Esophagus squamous epithelium (tissue), 5 donors: ENCODE data around the gene PSMD5. TPM values are rescaled to one million over a fixed set of nuclear protein-coding genes. Genes with fewer than 3 reads are reported as not detected.

ENCODE experiments used
- DNase-seq: peaks from one replicate; lab custom pipeline; 2025; lab: John Stamatoyannopoulos, UW
- H3K27ac ChIP-seq, 4 donors: fragments of 200-600 bp; sonication (generic); one replicate each; pipeline ENCODE4 v1.5.1; 2016 to 2019; ENCODE audit warnings: mild to moderate bottlenecking in 1 of 4
- H3K27me3 ChIP-seq, 4 donors: fragments of 200-600 bp; sonication (generic); 1 replicate in 3 of 4; 2 replicates in 1 of 4; pipeline versions ENCODE4 v1.5.1 to v1.6.0; 2017 to 2021; ENCODE audit warnings: antibody characterized with exemption in 1 of 4
- H3K36me3 ChIP-seq, 3 donors: fragments of 200-600 bp; sonication (generic); one replicate each; pipeline ENCODE4 v1.5.1; 2016 to 2019
- H3K4me1 ChIP-seq, 3 donors: fragments of 200-600 bp; sonication (generic); one replicate each; pipeline ENCODE4 v1.5.1; 2017 to 2019
- H3K4me3 ChIP-seq, 4 donors: fragments of 200-600 bp; sonication (generic); 1 replicate in 3 of 4; 2 replicates in 1 of 4; pipeline ENCODE4 v1.5.1; 2016 to 2019; ENCODE audit warnings: mild to moderate bottlenecking in 2 of 4, moderate library complexity in 1 of 4
- H3K9me3 ChIP-seq, 3 donors: fragments of 200-600 bp; sonication (generic); one replicate each; pipeline ENCODE4 v1.5.1; 2016 to 2019
- POLR2A ChIP-seq, 4 donors: fragments of 450-650 bp; IDR thresholded peaks; one replicate each; pipeline ENCODE4 v1.6.1; 2017; ENCODE audit warnings: antibody characterized with exemption in 4 of 4, mild to moderate bottlenecking in 4 of 4, moderate library complexity in 3 of 4
- WGBS, 2 donors: methylation state at CpG; one replicate each; pipeline ENCODE4 v1.1.5; 2018; 5-methylcytosine and 5-hydroxymethylcytosine counted together
- intact Hi-C: fragments of 100-400 bp; cut with DNase I; formaldehyde crosslinking; loops from one replicate; pipeline ENCODE4 v1.15.0; 2022
- total RNA-seq, 4 donors: library from RNA; depleted of rRNA; stranded (reverse); fragments of >200 nt; gene quantifications; one replicate each; pipeline ENCODE4 v1.1.0, GENCODE V29; 2016
- TF ChIP-seq, protein P1 (sequence below), 6 experiments: fragments of 450-650 bp in 4 of 6; fragments of 200-600 bp in 2 of 6; sonication (generic) in 2 of 6; IDR thresholded peaks; one replicate each; pipeline ENCODE4 v1.5.1; 2016 to 2019; ENCODE audit warnings: antibody characterized with exemption in 6 of 6, mild to moderate bottlenecking in 4 of 6, moderate library complexity in 4 of 6
- donor health status: DM: yes; HTN: yes; CAD: no.

The PSMD5 gene
- total RNA-seq, 4 donors from 2014 or later = 21.4 to 35.3 (median 33.3) TPM

DNA sequence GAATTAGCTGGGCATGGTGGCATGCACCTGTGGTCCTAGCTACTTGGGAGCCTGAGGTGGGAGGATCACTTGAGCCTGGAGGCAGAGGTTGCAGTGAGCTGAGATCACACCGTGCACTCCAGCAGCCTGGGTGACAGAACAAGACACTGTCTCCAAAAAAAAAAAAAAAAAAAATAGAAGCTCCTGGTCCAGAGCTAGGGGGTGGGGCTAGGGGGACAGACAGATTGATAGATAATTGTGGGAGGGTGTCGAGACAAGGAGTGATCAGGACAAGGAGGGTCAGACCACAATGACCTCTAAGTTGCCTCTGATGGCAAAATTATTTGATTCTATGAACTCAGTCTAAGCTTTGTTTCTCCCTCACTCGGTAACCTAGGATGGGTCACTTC is 40.9 kb upstream of the PSMD5 start:
- peaks cover 1 to 9% (median 5%) of the 10 kb centered on the region in 3 donors for H3K4me1 ChIP-seq
- H3K36me3 ChIP-seq = no peaks in the 10 kb centered on the region
- H3K4me3 ChIP-seq = no peak overlapping the region
- H3K9me3 ChIP-seq = no peaks in the 10 kb centered on the region
- no peaks in the 10 kb centered on the region for H3K27me3 ChIP-seq
- 55 to 72% methylated on average over 3 of the region's 3 CpGs for WGBS, 2 donors
- intact Hi-C loops = no loop called here
- TF ChIP-seq POLR2A (IDR thresholded peaks at IDR 0.05) = no peak
- TF ChIP-seq, protein P1, sequence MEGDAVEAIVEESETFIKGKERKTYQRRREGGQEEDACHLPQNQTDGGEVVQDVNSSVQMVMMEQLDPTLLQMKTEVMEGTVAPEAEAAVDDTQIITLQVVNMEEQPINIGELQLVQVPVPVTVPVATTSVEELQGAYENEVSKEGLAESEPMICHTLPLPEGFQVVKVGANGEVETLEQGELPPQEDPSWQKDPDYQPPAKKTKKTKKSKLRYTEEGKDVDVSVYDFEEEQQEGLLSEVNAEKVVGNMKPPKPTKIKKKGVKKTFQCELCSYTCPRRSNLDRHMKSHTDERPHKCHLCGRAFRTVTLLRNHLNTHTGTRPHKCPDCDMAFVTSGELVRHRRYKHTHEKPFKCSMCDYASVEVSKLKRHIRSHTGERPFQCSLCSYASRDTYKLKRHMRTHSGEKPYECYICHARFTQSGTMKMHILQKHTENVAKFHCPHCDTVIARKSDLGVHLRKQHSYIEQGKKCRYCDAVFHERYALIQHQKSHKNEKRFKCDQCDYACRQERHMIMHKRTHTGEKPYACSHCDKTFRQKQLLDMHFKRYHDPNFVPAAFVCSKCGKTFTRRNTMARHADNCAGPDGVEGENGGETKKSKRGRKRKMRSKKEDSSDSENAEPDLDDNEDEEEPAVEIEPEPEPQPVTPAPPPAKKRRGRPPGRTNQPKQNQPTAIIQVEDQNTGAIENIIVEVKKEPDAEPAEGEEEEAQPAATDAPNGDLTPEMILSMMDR (IDR thresholded peaks at IDR 0.05) = no peak
- no peak for DNase-seq
- H3K27ac ChIP-seq = no peak overlapping the region

DNA sequence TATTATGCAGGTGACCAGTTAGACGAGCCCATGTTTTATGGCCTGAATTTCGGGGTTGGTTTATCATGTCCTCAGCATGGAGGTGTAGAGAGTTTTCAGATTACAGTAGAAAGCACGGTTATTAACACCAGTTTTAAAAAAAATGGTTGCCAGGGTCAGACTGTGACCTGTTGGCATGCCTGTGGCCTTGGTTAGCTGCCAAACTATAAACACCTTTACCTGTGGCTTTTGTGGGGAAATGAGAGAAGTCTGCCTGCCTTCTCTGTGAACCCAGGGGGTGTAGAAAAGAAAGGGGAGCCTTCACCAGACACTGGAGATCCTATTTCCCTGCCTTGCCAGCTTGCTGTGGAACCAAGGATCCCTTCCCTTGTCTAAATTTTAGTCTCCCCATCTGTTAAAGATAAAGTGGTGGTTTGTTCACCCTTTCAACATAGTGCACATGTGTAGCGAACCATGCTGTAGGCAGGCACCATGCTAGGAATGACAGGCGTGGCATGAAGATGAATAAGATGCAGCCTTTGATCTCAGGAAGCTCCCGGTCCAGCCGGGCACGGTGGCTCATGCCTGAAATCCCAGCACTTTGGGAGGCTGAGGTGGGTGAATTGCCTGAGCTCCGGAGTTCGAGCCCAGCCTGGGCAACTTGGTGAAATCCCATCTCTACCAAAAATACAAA is 40.3 kb upstream of the PSMD5 start:
- TF ChIP-seq, protein P1 (IDR thresholded peaks at IDR 0.05) = no peak
- TF ChIP-seq POLR2A (IDR thresholded peaks at IDR 0.05) = no peak
- Histone ChIP-seq H3K4me3 (no peak overlapping the region), H3K36me3 (no peaks in the 10 kb centered on the region), H3K9me3 (no peaks in the 10 kb centered on the region), H3K27ac (no peak overlapping the region), H3K27me3 (no peaks in the 10 kb centered on the region), H3K4me1 (peaks cover 7 to 14% (median 10%) of the 10 kb centered on the region in 3 donors)
- DNase-seq = no peak
- 67 to 72% methylated on average over 3 to 10 of the region's 10 CpGs for WGBS, 2 donors
- intact Hi-C loops = no loop called here

DNA sequence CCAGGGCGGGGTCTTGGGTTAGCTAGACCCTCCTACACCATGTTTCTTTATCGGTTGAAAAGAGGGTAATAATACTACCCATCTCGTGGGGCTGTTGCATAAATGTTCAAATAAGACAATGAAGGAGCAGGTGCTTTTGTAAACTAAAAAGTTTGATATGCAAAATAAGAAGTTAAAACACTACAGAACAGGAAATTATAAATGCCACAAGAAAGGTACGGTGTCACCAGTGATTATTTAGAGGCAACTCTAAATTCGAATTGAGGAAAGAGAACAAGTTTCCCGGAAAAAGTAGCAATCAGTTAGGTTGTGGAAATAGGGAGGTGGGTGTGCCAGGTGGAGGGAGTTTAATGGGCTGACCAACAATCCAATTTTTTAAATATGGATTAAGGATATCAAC is 36.7 kb upstream of the PSMD5 start:
- Histone ChIP-seq H3K36me3 (peaks cover 0 to 2% (median 0%) of the 10 kb centered on the region in 3 donors), H3K4me3 (no peak overlapping the region), H3K4me1 (peaks cover 13 to 35% (median 20%) of the 10 kb centered on the region in 3 donors), H3K27me3 (no peaks in the 10 kb centered on the region), H3K9me3 (no peaks in the 10 kb centered on the region), H3K27ac (no peak overlapping the region)
- no peak for TF ChIP-seq POLR2A (IDR thresholded peaks at IDR 0.05)
- TF ChIP-seq, protein P1 (IDR thresholded peaks at IDR 0.05) = no peak
- intact Hi-C loops = loop anchor here (5.0 kb wide), 1 partner anchor 58 kb away; no protein-coding TSS in a partner anchor
- DNase-seq = no peak
- WGBS, 2 donors = 57 to 73% methylated on average over 6 of the region's 6 CpGs

DNA sequence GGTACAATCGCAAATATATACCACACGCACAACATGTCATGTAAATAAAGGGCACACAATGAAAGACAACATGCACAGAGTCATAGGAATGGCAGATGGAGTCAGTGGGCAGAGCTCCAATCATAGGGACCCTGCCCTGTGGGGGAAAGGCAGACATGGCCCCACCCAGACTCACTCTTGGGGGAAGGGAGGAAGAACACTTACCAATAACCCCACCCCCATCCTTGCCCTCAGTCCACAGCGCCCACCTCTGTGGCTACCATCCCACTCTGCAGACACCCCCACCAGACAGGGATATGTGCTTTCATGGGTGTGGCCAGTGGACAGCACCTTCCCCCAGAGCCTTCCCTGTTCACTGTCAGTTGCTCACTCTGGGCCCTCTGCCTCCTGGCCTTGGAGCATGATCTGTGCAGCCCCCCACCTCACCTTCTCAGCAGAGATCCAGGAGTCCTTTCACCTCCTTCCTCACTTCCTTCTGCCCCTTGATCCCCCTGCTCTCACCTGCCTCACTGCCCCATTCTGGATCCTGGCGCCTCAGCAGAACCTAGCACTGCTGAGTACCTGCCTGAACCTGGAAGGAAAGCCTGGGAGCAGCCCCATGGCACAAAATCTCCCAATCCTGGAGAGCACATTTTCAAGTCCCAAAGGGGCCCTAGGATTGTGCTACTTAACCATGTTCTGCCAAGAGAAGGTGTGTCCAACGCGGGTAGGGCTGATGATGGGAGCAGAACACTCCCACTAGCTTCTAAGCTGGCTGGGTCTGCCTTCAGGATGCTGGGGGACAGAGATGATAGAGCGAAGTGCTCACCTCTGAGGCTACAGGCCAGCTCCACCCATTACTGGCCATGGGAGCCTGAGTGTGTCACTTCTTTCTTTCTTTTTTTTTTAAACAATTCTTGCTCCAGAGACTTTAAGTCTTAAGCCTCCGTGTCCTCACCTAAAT is 35.7 kb upstream of the PSMD5 start:
- H3K9me3 ChIP-seq = no peaks in the 10 kb centered on the region
- DNase-seq = no peak
- H3K27ac ChIP-seq = peak overlapping the region; percentile 97 to 100 (median 98)
- TF ChIP-seq, protein P1 (IDR thresholded peaks at IDR 0.05) = no peak
- TF ChIP-seq POLR2A (IDR thresholded peaks at IDR 0.05) = no peak
- H3K27me3 ChIP-seq = no peaks in the 10 kb centered on the region
- intact Hi-C loops = loop anchor here (5.0 kb wide), 1 partner anchor 59 kb away; no protein-coding TSS in a partner anchor
- peaks cover 13 to 42% (median 20%) of the 10 kb centered on the region in 3 donors for H3K4me1 ChIP-seq
- H3K36me3 ChIP-seq = peaks cover 0 to 12% (median 0%) of the 10 kb centered on the region in 3 donors
- WGBS, 2 donors = 70 to 71% methylated on average over 5 to 8 of the region's 8 CpGs
- peak overlapping the region in 2 of 4 donors; percentile 80 to 87 for H3K4me3 ChIP-seq
